Measurements from ENCODE around the gene PDGFD. TPM values are rescaled to one million over a fixed set of nuclear protein-coding genes. Genes with fewer than 3 reads are reported as not detected.
A peak's percentile ranks its signal among the peaks of the same experiment; 100 is the strongest.

Gene PDGFD
- total RNA-seq, 1 donor from 2014 or later = 2.2 TPM

DNA sequence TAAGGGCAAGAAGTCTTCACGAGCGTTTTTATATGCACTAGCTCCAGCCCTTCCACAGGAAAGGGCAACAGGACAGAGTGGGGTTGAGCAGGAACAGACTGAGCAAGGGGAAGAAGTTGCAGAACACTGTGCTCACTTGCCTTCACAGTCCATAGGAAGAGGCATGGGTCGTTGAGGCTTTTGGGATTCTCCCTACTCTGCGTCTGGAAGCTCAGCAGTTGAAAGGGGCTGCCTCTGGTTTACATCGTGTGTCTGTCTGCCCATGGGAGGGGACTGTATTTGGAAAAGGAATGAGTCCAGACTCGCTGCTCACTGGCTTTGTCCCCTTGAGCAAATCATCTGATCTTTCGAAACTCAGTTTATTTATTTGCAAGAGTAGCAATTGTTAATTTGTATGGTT is 1.1 kb upstream of the PDGFD start:
- Mint-ChIP-seq H3K4me3 (ENCODE audit: unreplicated experiment) (peak overlapping the region; percentile 24), H3K36me3 (ENCODE audit: unreplicated experiment) (no peaks in the 10 kb centered on the region), H3K9me3 (ENCODE audit: unreplicated experiment) (no peaks in the 10 kb centered on the region), H3K27ac (ENCODE audit: unreplicated experiment) (no peak overlapping the region), H3K4me1 (ENCODE audit: unreplicated experiment) (peaks cover 5% of the 10 kb centered on the region), H3K27me3 (ENCODE audit: unreplicated experiment) (no peaks in the 10 kb centered on the region)
- DNase-seq (ENCODE audit: extremely low spot score, unreplicated experiment) = no peak
- TF ChIP-seq, protein P1, sequence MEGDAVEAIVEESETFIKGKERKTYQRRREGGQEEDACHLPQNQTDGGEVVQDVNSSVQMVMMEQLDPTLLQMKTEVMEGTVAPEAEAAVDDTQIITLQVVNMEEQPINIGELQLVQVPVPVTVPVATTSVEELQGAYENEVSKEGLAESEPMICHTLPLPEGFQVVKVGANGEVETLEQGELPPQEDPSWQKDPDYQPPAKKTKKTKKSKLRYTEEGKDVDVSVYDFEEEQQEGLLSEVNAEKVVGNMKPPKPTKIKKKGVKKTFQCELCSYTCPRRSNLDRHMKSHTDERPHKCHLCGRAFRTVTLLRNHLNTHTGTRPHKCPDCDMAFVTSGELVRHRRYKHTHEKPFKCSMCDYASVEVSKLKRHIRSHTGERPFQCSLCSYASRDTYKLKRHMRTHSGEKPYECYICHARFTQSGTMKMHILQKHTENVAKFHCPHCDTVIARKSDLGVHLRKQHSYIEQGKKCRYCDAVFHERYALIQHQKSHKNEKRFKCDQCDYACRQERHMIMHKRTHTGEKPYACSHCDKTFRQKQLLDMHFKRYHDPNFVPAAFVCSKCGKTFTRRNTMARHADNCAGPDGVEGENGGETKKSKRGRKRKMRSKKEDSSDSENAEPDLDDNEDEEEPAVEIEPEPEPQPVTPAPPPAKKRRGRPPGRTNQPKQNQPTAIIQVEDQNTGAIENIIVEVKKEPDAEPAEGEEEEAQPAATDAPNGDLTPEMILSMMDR (IDR thresholded peaks at IDR 0.05) = no peak

DNA sequence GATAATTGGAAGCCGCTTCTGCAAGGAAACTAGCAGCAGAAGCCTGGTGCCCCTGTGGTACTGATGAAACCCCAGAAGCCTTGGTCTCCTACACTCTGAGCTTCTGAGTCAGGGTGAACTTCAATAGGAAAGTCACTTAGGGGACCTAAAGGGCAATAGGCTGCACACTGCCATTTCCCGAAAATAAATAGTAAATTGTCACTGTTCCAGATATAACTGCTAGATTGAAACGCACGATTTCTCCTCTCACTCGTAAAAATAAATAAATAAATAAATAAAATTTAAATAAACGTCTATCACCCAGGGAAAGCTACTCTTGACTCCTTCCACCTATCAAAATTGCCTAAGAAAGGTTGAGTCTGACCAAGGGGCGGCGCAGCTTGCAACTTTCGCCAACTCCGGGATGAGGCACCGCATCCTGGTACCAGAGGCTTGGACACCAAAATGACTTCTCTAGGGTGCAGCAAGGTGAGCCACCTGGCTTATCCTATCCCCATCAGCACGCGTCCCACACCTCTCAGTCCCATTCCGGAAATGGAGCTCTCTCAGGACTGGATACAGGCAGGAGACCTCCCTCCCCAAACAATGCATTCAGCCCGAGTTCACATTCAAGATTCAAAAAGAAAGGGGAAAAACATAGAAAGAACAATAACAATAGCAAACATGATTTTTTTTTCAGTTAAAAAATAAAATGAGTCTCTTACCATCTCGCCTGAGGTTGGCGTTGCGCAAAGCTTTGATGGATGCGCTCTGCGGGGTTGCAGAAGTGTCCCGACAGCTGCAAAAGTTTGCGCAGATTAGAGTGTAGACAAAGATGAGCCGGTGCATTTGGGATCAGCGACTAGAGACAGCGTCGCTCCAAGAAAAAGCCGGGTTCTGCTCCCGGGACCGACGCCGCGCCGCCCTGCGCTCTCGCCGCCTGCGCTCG is 583 bp downstream of the PDGFD start:
- peak overlapping the region; percentile 77 for H3K4me3 Mint-ChIP-seq (ENCODE audit: unreplicated experiment)
- TF ChIP-seq, protein P1 (IDR thresholded peaks at IDR 0.05) = no peak
- no peaks in the 10 kb centered on the region for H3K9me3 Mint-ChIP-seq (ENCODE audit: unreplicated experiment)
- peak overlapping the region; percentile 44 for H3K27ac Mint-ChIP-seq (ENCODE audit: unreplicated experiment)
- DNase-seq (ENCODE audit: extremely low spot score, unreplicated experiment) = no peak
- H3K36me3 Mint-ChIP-seq (ENCODE audit: unreplicated experiment) = no peaks in the 10 kb centered on the region
- H3K27me3 Mint-ChIP-seq (ENCODE audit: unreplicated experiment) = no peaks in the 10 kb centered on the region
- peaks cover 5% of the 10 kb centered on the region for H3K4me1 Mint-ChIP-seq (ENCODE audit: unreplicated experiment)

DNA sequence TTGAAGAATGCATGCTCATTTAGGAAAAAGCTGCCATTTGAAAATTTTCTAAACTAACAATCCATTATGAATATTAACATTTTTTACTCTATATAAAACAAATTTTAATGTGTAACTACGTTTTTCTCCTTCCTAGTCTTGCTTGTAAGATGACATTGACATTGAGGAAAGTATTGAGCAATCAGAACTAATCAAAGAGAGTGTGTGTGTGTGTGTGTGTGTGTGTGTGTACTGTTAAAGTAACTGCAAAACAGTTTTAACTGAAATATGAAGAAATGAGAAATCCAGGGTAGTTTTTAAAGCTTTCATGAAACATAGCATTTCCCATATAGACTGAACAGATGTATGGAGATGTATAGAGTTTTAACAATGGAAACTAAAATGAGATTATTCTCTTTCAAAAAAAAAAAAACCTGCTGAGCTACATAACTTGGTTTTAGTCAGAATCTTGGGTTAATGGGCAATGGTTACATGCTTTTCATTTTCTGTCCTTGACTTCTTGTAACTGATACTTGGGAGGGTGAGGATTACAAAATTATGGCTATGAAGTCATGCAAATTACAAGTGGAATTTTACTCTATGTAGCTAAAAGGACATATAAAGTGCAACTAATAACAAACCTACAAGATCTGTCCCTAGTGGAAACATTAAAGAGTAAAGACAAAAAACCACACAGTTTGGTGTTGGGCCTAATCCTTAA is 2.0 kb downstream of the PDGFD start:
- H3K4me3 Mint-ChIP-seq (ENCODE audit: unreplicated experiment) = no peak overlapping the region
- H3K27ac Mint-ChIP-seq (ENCODE audit: unreplicated experiment) = no peak overlapping the region
- H3K9me3 Mint-ChIP-seq (ENCODE audit: unreplicated experiment) = no peaks in the 10 kb centered on the region
- TF ChIP-seq, protein P1 (IDR thresholded peaks at IDR 0.05) = no peak
- DNase-seq (ENCODE audit: extremely low spot score, unreplicated experiment) = no peak
- H3K27me3 Mint-ChIP-seq (ENCODE audit: unreplicated experiment) = no peaks in the 10 kb centered on the region
- peaks cover 5% of the 10 kb centered on the region for H3K4me1 Mint-ChIP-seq (ENCODE audit: unreplicated experiment)
- no peaks in the 10 kb centered on the region for H3K36me3 Mint-ChIP-seq (ENCODE audit: unreplicated experiment)

DNA sequence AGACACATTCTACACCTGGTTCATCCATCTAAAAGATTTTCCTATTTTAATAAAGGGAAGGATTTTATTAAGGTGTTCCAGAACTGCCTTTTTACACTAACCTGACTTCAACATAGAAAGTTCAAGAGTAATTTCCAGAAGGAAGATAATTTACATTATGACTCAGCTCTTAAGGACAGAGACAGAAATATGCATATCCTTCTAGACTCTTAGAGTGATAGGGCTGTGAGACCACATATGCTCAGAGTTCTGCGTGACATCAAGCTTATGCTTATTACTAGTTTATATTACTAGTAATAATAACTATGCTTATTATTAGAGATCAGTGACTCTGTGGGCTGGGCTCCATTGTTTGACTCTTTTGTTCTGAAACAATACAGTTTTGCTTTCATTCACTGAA is 4.6 kb downstream of the PDGFD start:
- Mint-ChIP-seq H3K9me3 (ENCODE audit: unreplicated experiment) (no peaks in the 10 kb centered on the region), H3K4me1 (ENCODE audit: unreplicated experiment) (peaks cover 5% of the 10 kb centered on the region), H3K27me3 (ENCODE audit: unreplicated experiment) (no peaks in the 10 kb centered on the region), H3K4me3 (ENCODE audit: unreplicated experiment) (no peak overlapping the region), H3K36me3 (ENCODE audit: unreplicated experiment) (no peaks in the 10 kb centered on the region), H3K27ac (ENCODE audit: unreplicated experiment) (no peak overlapping the region)
- DNase-seq (ENCODE audit: extremely low spot score, unreplicated experiment) = no peak
- TF ChIP-seq, protein P1 (IDR thresholded peaks at IDR 0.05) = no peak

- Mint-ChIP-seq H3K4me3 (ENCODE audit: unreplicated experiment) (no peak overlapping the region), H3K36me3 (ENCODE audit: unreplicated experiment) (no peaks in the 10 kb centered on the region), H3K4me1 (ENCODE audit: unreplicated experiment) (no peaks in the 10 kb centered on the region), H3K9me3 (ENCODE audit: unreplicated experiment) (no peaks in the 10 kb centered on the region), H3K27me3 (ENCODE audit: unreplicated experiment) (peaks cover 5% of the 10 kb centered on the region), H3K27ac (ENCODE audit: unreplicated experiment) (no peak overlapping the region)
- TF ChIP-seq, protein P1 (IDR thresholded peaks at IDR 0.05) = no peak
- DNase-seq (ENCODE audit: extremely low spot score, unreplicated experiment) = no peak
Measured at GRCh38 chr11:104155375-104155774, 8.6 kb downstream of the PDGFD start.

All from osteocyte (in vitro differentiated cells).